ENCODE results near the gene HACE1. TPM values are rescaled to one million over a fixed set of nuclear protein-coding genes. Genes with fewer than 3 reads are reported as not detected.

The HACE1 gene
- total RNA-seq, 1 donor from 2014 or later: 5.9 TPM

DNA sequence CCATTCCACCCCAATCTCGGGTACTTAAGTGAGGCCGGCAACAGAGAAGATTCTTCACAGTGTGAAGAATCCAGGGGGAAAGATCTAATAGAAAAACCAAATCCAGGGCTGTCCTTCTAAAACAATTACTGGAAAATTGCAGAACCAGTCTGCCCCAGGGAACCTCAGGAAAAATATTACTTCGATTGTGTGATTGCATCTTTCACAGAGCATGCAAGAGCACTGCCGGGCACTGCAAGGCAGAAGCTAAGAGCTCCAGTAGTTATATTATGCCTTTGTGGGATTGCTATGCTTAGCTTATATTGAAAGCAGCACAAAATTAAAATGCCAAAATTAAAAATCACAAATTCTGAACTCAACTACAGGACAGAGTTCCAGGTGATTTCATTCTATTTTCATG is 175.9 kb downstream of the HACE1 start:
- TF ChIP-seq, protein P1, sequence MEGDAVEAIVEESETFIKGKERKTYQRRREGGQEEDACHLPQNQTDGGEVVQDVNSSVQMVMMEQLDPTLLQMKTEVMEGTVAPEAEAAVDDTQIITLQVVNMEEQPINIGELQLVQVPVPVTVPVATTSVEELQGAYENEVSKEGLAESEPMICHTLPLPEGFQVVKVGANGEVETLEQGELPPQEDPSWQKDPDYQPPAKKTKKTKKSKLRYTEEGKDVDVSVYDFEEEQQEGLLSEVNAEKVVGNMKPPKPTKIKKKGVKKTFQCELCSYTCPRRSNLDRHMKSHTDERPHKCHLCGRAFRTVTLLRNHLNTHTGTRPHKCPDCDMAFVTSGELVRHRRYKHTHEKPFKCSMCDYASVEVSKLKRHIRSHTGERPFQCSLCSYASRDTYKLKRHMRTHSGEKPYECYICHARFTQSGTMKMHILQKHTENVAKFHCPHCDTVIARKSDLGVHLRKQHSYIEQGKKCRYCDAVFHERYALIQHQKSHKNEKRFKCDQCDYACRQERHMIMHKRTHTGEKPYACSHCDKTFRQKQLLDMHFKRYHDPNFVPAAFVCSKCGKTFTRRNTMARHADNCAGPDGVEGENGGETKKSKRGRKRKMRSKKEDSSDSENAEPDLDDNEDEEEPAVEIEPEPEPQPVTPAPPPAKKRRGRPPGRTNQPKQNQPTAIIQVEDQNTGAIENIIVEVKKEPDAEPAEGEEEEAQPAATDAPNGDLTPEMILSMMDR (IDR thresholded peaks at IDR 0.05; ENCODE audit: borderline replicate concordance): no peak

DNA sequence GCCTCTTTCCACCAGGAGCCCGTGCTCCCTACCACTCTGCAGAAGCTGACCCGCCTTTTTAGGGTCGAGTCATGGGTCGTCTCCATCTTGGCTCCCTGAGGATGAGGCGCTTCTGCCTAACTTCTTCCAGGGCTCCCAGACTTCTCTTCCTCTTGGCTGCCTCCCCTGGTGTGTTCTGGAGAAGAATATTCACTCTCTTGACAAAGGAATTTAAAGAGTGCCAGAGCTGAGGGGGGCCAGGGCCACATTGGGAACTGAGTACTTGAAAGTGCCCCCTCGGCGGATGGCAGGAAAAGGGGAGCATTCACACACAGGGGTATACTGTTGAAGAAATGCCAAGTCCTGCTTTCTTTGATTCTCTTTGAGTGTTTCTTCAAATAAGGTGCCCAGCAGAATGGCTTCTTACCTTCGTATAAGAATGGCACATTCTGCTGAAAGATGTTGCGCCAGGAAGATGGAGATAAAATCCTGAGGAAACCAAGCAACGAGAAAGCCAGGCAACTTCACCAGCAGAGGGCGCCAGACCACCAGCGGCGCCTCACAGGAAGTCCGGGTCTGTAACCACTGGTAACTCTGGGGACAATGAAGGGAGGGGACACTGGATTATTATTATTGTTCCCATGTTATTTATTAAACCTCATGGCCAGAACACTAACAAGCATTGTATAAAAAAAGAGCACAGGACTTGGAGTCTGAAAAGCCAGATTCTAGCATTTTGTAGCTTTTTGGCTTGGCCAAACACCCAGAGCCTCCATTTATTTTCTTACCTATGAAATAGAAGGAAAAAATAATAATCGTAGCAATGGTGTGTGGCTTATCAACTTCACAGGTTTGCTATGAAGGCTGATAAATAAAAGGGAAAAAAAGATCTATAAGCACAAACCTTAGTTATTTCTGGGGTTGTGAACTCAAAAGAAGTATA is 176.7 kb downstream of the HACE1 start:
- TF ChIP-seq, protein P1 (IDR thresholded peaks at IDR 0.05; ENCODE audit: borderline replicate concordance): peak; percentile 74
- H3K27me3 ChIP-seq (ENCODE audit: low read depth): no peaks in the 10 kb centered on the region
- no peak overlapping the region for H3K4me3 ChIP-seq
- H3K27ac ChIP-seq (replicated peaks): no peak overlapping the region
- peak; percentile 38 for DNase-seq
- H3K4me1 ChIP-seq: no peaks in the 10 kb centered on the region
- H3K36me3 ChIP-seq: no peaks in the 10 kb centered on the region
- H3K9me3 ChIP-seq (replicated peaks): peaks cover 22% of the 10 kb centered on the region
- intact Hi-C loops (cut with micrococcal nuclease): no loop called here

More for the DNA sequence above, 175.9 kb downstream of the HACE1 start:
- H3K9me3 ChIP-seq (replicated peaks): peaks cover 14% of the 10 kb centered on the region
- intact Hi-C loops (cut with micrococcal nuclease): no loop called here
- H3K4me3 ChIP-seq: no peak overlapping the region
- H3K27ac ChIP-seq (replicated peaks): no peak overlapping the region
- H3K27me3 ChIP-seq (ENCODE audit: low read depth): no peaks in the 10 kb centered on the region
- no peaks in the 10 kb centered on the region for H3K4me1 ChIP-seq
- no peak for DNase-seq
- H3K36me3 ChIP-seq: no peaks in the 10 kb centered on the region

DNA sequence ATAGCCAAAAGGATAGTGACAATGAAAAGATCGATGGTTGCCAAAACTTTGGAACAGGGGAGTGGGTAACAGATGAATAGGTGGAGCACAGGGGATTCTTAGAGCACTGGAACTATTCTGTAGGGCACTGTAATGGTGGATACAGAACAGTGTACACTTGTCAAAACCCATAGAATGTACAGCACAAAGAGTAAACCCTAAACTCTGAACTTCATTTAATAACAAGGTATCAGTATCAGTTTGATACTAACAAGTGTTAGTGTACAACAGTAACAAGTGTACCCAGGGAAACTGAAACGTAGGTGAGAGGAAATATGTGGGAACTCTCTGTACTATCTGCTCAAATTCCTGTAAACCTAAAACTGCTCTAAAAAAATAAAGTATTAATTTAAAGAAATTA is 179.2 kb downstream of the HACE1 start:
- Histone ChIP-seq H3K36me3 (no peaks in the 10 kb centered on the region), H3K27ac (replicated peaks) (no peak overlapping the region), H3K4me1 (no peaks in the 10 kb centered on the region), H3K9me3 (replicated peaks) (peaks cover 46% of the 10 kb centered on the region), H3K27me3 (ENCODE audit: low read depth) (no peaks in the 10 kb centered on the region), H3K4me3 (no peak overlapping the region)
- intact Hi-C loops (cut with micrococcal nuclease): no loop called here
- TF ChIP-seq, protein P1 (IDR thresholded peaks at IDR 0.05; ENCODE audit: borderline replicate concordance): no peak
- no peak for DNase-seq

DNA sequence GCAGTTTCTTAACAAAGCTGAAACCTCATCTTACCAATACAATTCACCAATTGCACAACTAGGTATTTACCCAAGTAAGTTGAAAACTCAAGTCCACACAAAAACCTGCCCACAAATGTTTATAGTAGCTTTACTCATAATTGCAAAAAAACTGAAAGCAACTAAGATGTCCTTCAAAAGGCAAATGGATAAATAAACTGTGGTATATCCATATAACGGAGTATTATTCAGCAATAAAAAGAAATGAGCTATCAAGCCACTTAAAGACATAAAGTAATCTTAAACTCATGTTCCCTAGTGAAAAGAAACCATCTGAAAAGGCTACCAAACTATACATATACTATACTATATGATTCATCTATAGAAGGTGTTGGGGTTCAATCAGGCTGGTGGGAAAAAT is 179.7 kb downstream of the HACE1 start:
- TF ChIP-seq, protein P1 (IDR thresholded peaks at IDR 0.05; ENCODE audit: borderline replicate concordance): no peak
- intact Hi-C loops (cut with micrococcal nuclease): no loop called here

More for the DNA sequence above, 179.7 kb downstream of the HACE1 start:
- H3K36me3 ChIP-seq: no peaks in the 10 kb centered on the region
- H3K4me1 ChIP-seq: no peaks in the 10 kb centered on the region
- no peak for DNase-seq
- no peaks in the 10 kb centered on the region for H3K27me3 ChIP-seq (ENCODE audit: low read depth)
- H3K4me3 ChIP-seq: no peak overlapping the region
- peaks cover 52% of the 10 kb centered on the region for H3K9me3 ChIP-seq (replicated peaks)
- no peak overlapping the region for H3K27ac ChIP-seq (replicated peaks)

Other genes starting within 250 kb of the HACE1 start
- not detected for gene LIN28B, start 97.2 kb upstream of the HACE1 start, total RNA-seq